Measurements from ENCODE around the gene SLC17A7.
A peak's percentile ranks its signal among the peaks of the same experiment; 100 is the strongest.
"Not testable (repeated sequence)": the region's sequence is repeated elsewhere in the genome, so short reads cannot be mapped to it uniquely, and the experiment has no call there.

Gene SLC17A7

GRCh38 chr19:49453757-49454240 is 12.5 kb upstream of the SLC17A7 start:
- H3K4me1 ChIP-seq (ENCODE audit: control insufficient read depth, insufficient read depth, low read length), result peaks cover 2% of the 10 kb centered on the region; the same call in 1 of the 2 replicates

GRCh38 chr19:49453013-49453756 is 11.9 kb upstream of the SLC17A7 start, which contains the start of gene ALDH16A1:
TSS of gene ALDH16A1 (plus strand) at chr19:49453225. CDS start at chr19:49453332, 107 bp downstream.
- peaks cover 22% of the 10 kb centered on the region for H3K36me3 ChIP-seq (ENCODE audit: control insufficient read depth, insufficient read depth, low read length)
- no peaks in the 10 kb centered on the region for H3K9me3 ChIP-seq (ENCODE audit: control insufficient read depth, insufficient read depth, low read length)
- H3K9ac ChIP-seq (ENCODE audit: low read depth, low read length), result peak within 1 kb of the TSS; percentile 98
- H3K4me3 ChIP-seq (ENCODE audit: low read depth, low read length), result peak within 1 kb of the TSS; percentile 93
- peaks cover 2% of the 10 kb centered on the region; the same call in 1 of the 2 replicates for H3K4me1 ChIP-seq (ENCODE audit: control insufficient read depth, insufficient read depth, low read length)
- H3K27me3 ChIP-seq (ENCODE audit: control insufficient read depth, insufficient read depth, low read length), result no peaks in the 10 kb centered on the region
- H3K27ac ChIP-seq (ENCODE audit: low read depth, low read length), result peak within 1 kb of the TSS; percentile 99

More at GRCh38 chr19:49453757-49454240, 12.5 kb upstream of the SLC17A7 start:
- H3K4me3 ChIP-seq (ENCODE audit: low read depth, low read length), result peak overlapping the region; percentile 93
- H3K27me3 ChIP-seq (ENCODE audit: control insufficient read depth, insufficient read depth, low read length), result no peaks in the 10 kb centered on the region
- no peaks in the 10 kb centered on the region for H3K9me3 ChIP-seq (ENCODE audit: control insufficient read depth, insufficient read depth, low read length)
- H3K9ac ChIP-seq (ENCODE audit: low read depth, low read length), result peak overlapping the region; percentile 98
- peaks cover 16% of the 10 kb centered on the region for H3K36me3 ChIP-seq (ENCODE audit: control insufficient read depth, insufficient read depth, low read length)
- H3K27ac ChIP-seq (ENCODE audit: low read depth, low read length), result peak overlapping the region; percentile 99

- peak within 1 kb of the TSS; percentile 98 for H3K9ac ChIP-seq (ENCODE audit: low read depth, low read length)
Observed at GRCh38 chr19:49451430-49452181, 10.3 kb upstream of the SLC17A7 start, which contains the start of gene PIH1D1. TSS of gene PIH1D1 (minus strand) at chr19:49451814. CDS start at chr19:49451574, 240 bp downstream.

GRCh38 chr19:49450405-49450804 is 9.1 kb upstream of the SLC17A7 start:
- Histone ChIP-seq H3K36me3 (ENCODE audit: control insufficient read depth, insufficient read depth, low read length) (peaks cover 33% of the 10 kb centered on the region), H3K27ac (ENCODE audit: low read depth, low read length) (no peak overlapping the region), H3K27me3 (ENCODE audit: control insufficient read depth, insufficient read depth, low read length) (no peaks in the 10 kb centered on the region), H3K4me3 (ENCODE audit: low read depth, low read length) (peak overlapping the region; percentile 85; the same call in 1 of the 2 replicates), H3K4me1 (ENCODE audit: control insufficient read depth, insufficient read depth, low read length) (peaks cover 7% of the 10 kb centered on the region; the same call in 1 of the 2 replicates), H3K9me3 (ENCODE audit: control insufficient read depth, insufficient read depth, low read length) (no peaks in the 10 kb centered on the region), H3K9ac (ENCODE audit: low read depth, low read length) (no peak overlapping the region)

More at GRCh38 chr19:49451430-49452181, 10.3 kb upstream of the SLC17A7 start, which contains the start of gene PIH1D1:
- Histone ChIP-seq H3K4me1 (ENCODE audit: control insufficient read depth, insufficient read depth, low read length) (peaks cover 7% of the 10 kb centered on the region; the same call in 1 of the 2 replicates), H3K27ac (ENCODE audit: low read depth, low read length) (peak within 1 kb of the TSS; percentile 99), H3K4me3 (ENCODE audit: low read depth, low read length) (peak within 1 kb of the TSS; percentile 93), H3K9me3 (ENCODE audit: control insufficient read depth, insufficient read depth, low read length) (no peaks in the 10 kb centered on the region), H3K36me3 (ENCODE audit: control insufficient read depth, insufficient read depth, low read length) (peaks cover 32% of the 10 kb centered on the region), H3K27me3 (ENCODE audit: control insufficient read depth, insufficient read depth, low read length) (no peaks in the 10 kb centered on the region)

- H3K27me3 ChIP-seq (ENCODE audit: control insufficient read depth, insufficient read depth, low read length), result no peaks in the 10 kb centered on the region
- no peak overlapping the region for H3K4me3 ChIP-seq (ENCODE audit: low read depth, low read length)
- no peaks in the 10 kb centered on the region for H3K9me3 ChIP-seq (ENCODE audit: control insufficient read depth, insufficient read depth, low read length)
- peaks cover 33% of the 10 kb centered on the region for H3K36me3 ChIP-seq (ENCODE audit: control insufficient read depth, insufficient read depth, low read length)
- no peak overlapping the region for H3K9ac ChIP-seq (ENCODE audit: low read depth, low read length)
- H3K27ac ChIP-seq (ENCODE audit: low read depth, low read length), result no peak overlapping the region
- peaks cover 5% of the 10 kb centered on the region; the same call in 1 of the 2 replicates for H3K4me1 ChIP-seq (ENCODE audit: control insufficient read depth, insufficient read depth, low read length)
Observed at GRCh38 chr19:49448432-49448786, 7.1 kb upstream of the SLC17A7 start.

GRCh38 chr19:49447485-49448431 is 6.4 kb upstream of the SLC17A7 start:
- no peak overlapping the region for H3K9ac ChIP-seq (ENCODE audit: low read depth, low read length)
- H3K27me3 ChIP-seq (ENCODE audit: control insufficient read depth, insufficient read depth, low read length), result no peaks in the 10 kb centered on the region
- peaks cover 33% of the 10 kb centered on the region for H3K36me3 ChIP-seq (ENCODE audit: control insufficient read depth, insufficient read depth, low read length)
- H3K27ac ChIP-seq (ENCODE audit: low read depth, low read length), result no peak overlapping the region
- peaks cover 5% of the 10 kb centered on the region; the same call in 1 of the 2 replicates for H3K4me1 ChIP-seq (ENCODE audit: control insufficient read depth, insufficient read depth, low read length)
- H3K4me3 ChIP-seq (ENCODE audit: low read depth, low read length), result no peak overlapping the region
- no peaks in the 10 kb centered on the region for H3K9me3 ChIP-seq (ENCODE audit: control insufficient read depth, insufficient read depth, low read length)

- Histone ChIP-seq H3K36me3 (ENCODE audit: control insufficient read depth, insufficient read depth, low read length) (peaks cover 33% of the 10 kb centered on the region), H3K9me3 (ENCODE audit: control insufficient read depth, insufficient read depth, low read length) (no peaks in the 10 kb centered on the region), H3K27me3 (ENCODE audit: control insufficient read depth, insufficient read depth, low read length) (peaks cover 11% of the 10 kb centered on the region), H3K27ac (ENCODE audit: low read depth, low read length) (no peak overlapping the region), H3K4me3 (ENCODE audit: low read depth, low read length) (no peak overlapping the region), H3K9ac (ENCODE audit: low read depth, low read length) (no peak overlapping the region), H3K4me1 (ENCODE audit: control insufficient read depth, insufficient read depth, low read length) (peaks cover 12% of the 10 kb centered on the region)
Observed at GRCh38 chr19:49445997-49446396, 4.7 kb upstream of the SLC17A7 start.

- H3K4me1 ChIP-seq (ENCODE audit: control insufficient read depth, insufficient read depth, low read length), result peaks cover 12% of the 10 kb centered on the region
Observed at GRCh38 chr19:49444100-49444700, 2.9 kb upstream of the SLC17A7 start.

GRCh38 chr19:49443366-49444099 is 2.2 kb upstream of the SLC17A7 start:
- H3K9me3 ChIP-seq (ENCODE audit: control insufficient read depth, insufficient read depth, low read length), result no peaks in the 10 kb centered on the region
- H3K4me1 ChIP-seq (ENCODE audit: control insufficient read depth, insufficient read depth, low read length), result peaks cover 12% of the 10 kb centered on the region
- H3K36me3 ChIP-seq (ENCODE audit: control insufficient read depth, insufficient read depth, low read length), result peaks cover 19% of the 10 kb centered on the region
- H3K4me3 ChIP-seq (ENCODE audit: low read depth, low read length), result peak overlapping the region; percentile 77
- no peak overlapping the region; the same call in 1 of the 2 replicates for H3K9ac ChIP-seq (ENCODE audit: low read depth, low read length)
- peaks cover 35% of the 10 kb centered on the region for H3K27me3 ChIP-seq (ENCODE audit: control insufficient read depth, insufficient read depth, low read length)
- H3K27ac ChIP-seq (ENCODE audit: low read depth, low read length), result peak overlapping the region; percentile 82

More at GRCh38 chr19:49444100-49444700, 2.9 kb upstream of the SLC17A7 start:
- not testable (repeated sequence) for H3K27ac ChIP-seq (ENCODE audit: low read depth, low read length); H3K4me3 ChIP-seq (ENCODE audit: low read depth, low read length); H3K9ac ChIP-seq (ENCODE audit: low read depth, low read length); H3K9me3 ChIP-seq (ENCODE audit: control insufficient read depth, insufficient read depth, low read length)
- peaks cover 26% of the 10 kb centered on the region for H3K36me3 ChIP-seq (ENCODE audit: control insufficient read depth, insufficient read depth, low read length)
- H3K27me3 ChIP-seq (ENCODE audit: control insufficient read depth, insufficient read depth, low read length), result peaks cover 28% of the 10 kb centered on the region

All from HUES48 (cell line).